Gastrocnemius medialis (tissue), 4 donors: ENCODE results near the gene CABP5.

Source experiments
- CTCF ChIP-seq, 5 experiments: fragments of 450-650 bp in 3 of 5; fragments of 200-600 bp in 2 of 5; sonication (generic) in 2 of 5; IDR thresholded peaks in 4 of 5; conservative IDR thresholded peaks in 1 of 5; 1 replicate in 4 of 5; 2 replicates in 1 of 5; pipeline ENCODE4 v1.5.1; 2016 to 2019; ENCODE audit warnings: antibody characterized with exemption in 5 of 5, mild to moderate bottlenecking in 3 of 5, moderate library complexity in 3 of 5
- POLR2A ChIP-seq, 2 donors: fragments of 450-650 bp; IDR thresholded peaks; one replicate each; pipeline ENCODE4 v1.6.1; 2017; ENCODE audit warnings: antibody characterized with exemption in 2 of 2, mild to moderate bottlenecking in 2 of 2, moderate library complexity in 2 of 2

DNA sequence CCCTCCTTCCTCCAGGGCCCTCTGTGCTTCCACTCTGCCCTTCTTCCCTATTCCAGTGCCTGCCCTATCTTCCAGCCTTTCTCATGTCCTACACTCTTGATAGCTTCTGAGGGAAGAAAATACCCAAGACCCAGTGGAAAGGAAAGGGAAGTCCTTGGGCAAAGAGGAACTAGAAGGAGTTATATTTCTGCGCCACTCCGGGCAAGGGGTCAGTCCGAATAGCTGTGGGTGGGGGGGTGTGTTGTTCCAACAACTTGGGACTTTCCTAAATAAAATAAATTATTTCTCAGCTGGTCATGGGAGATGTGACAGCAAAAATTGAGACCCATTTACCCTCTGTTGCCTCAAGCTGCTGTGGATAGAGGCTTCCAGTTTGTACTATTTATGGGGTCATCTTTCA is 23.2 kb downstream of the CABP5 start:
- no peak for TF ChIP-seq POLR2A (IDR thresholded peaks at IDR 0.05)
- no peak for TF ChIP-seq CTCF (IDR thresholded peaks at IDR 0.05 in 4 of 5, conservative IDR thresholded peaks at IDR 0.05 in 1 of 5)
